ENCODE data around the gene UBR3. TPM values are rescaled to one million over a fixed set of nuclear protein-coding genes. Genes with fewer than 3 reads are reported as not detected.

Gene UBR3
- total RNA-seq, 3 donors from 2014 or later (not counting 1 experiment from before 2014, with no cell fraction given), result 40.8 to 54.5 (median 41.0) TPM

DNA sequence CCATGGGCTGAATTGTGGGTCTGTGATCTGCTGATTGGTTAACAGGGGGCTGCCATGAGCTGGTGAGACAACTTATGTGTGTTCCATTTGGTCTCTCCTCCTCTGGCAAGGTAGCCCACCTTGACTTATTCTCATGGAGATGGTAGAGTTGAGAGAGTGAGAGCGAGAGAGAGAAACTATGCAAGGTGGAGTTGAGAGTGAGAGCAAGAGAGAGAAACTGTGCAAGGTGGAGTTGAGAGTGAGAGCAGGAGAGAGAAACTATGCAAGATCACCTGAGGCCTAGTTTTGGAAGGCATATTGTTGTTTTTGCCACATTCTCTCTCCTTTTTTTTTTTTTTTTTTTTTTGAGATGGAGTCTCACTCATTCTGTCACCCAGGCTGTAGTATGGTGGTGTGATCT lies 155.7 kb downstream of the UBR3 start:
- Mint-ChIP-seq H3K9me3 (no peaks in the 10 kb centered on the region), H3K27ac (no peak overlapping the region), H3K36me3 (peaks cover 1% of the 10 kb centered on the region), H3K27me3 (ENCODE audit: low read depth in 2 of 2) (no peaks in the 10 kb centered on the region), H3K4me3 (no peak overlapping the region), H3K4me1 (peaks cover 1 to 7% of the 10 kb centered on the region in 2 donors)
- no peaks in the 10 kb centered on the region for H3K27me3 ChIP-seq (ENCODE audit: control insufficient read depth, insufficient read depth, low read length)
- 0% methylated on average over 1 of the region's 1 CpG for WGBS (ENCODE audit: insufficient coverage)
- no peak overlapping the region for H3K27ac ChIP-seq (ENCODE audit: low read length)
- TF ChIP-seq, protein P1, sequence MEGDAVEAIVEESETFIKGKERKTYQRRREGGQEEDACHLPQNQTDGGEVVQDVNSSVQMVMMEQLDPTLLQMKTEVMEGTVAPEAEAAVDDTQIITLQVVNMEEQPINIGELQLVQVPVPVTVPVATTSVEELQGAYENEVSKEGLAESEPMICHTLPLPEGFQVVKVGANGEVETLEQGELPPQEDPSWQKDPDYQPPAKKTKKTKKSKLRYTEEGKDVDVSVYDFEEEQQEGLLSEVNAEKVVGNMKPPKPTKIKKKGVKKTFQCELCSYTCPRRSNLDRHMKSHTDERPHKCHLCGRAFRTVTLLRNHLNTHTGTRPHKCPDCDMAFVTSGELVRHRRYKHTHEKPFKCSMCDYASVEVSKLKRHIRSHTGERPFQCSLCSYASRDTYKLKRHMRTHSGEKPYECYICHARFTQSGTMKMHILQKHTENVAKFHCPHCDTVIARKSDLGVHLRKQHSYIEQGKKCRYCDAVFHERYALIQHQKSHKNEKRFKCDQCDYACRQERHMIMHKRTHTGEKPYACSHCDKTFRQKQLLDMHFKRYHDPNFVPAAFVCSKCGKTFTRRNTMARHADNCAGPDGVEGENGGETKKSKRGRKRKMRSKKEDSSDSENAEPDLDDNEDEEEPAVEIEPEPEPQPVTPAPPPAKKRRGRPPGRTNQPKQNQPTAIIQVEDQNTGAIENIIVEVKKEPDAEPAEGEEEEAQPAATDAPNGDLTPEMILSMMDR (IDR thresholded peaks at IDR 0.05), result no peak
- no peak for DNase-seq
- intact Hi-C loops (cut with micrococcal nuclease), result no loop called here
- H3K4me3 ChIP-seq (ENCODE audit: low read length), result no peak overlapping the region
- no peak for ATAC-seq
- H3K4me1 ChIP-seq (ENCODE audit: control insufficient read depth, insufficient read depth, low read length), result no peaks in the 10 kb centered on the region
- H3K36me3 ChIP-seq (ENCODE audit: control insufficient read depth, insufficient read depth, low read length), result peaks cover 6% of the 10 kb centered on the region
- H3K9me3 ChIP-seq (ENCODE audit: control insufficient read depth, insufficient read depth, low read length), result no peaks in the 10 kb centered on the region

DNA sequence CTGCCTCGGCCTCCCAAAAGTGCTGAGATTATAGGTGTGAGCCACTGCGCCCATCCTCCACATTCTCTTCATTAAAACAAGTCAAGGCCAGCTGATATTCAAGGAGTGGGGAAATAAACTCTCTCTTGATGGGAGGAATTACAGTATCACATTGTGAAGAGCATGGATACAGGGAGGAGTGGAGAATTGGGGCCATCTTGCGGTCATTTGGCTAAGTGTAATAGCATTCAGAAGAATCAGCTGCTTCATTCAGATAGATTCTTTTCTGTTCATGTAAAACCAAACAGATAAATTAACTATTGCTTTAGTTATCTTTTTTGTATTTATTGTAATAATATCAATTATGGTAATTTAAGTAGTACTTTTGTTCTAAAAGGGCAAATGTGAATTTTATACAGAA lies 156.3 kb downstream of the UBR3 start:
- Mint-ChIP-seq H3K36me3 (no peaks in the 10 kb centered on the region), H3K27ac (no peak overlapping the region), H3K9me3 (no peaks in the 10 kb centered on the region), H3K4me3 (no peak overlapping the region), H3K27me3 (ENCODE audit: low read depth in 2 of 2) (no peaks in the 10 kb centered on the region), H3K4me1 (peaks cover 0 to 7% of the 10 kb centered on the region in 2 donors)
- Histone ChIP-seq H3K36me3 (ENCODE audit: control insufficient read depth, insufficient read depth, low read length) (peaks cover 5% of the 10 kb centered on the region), H3K9me3 (ENCODE audit: control insufficient read depth, insufficient read depth, low read length) (no peaks in the 10 kb centered on the region), H3K4me1 (ENCODE audit: control insufficient read depth, insufficient read depth, low read length) (no peaks in the 10 kb centered on the region), H3K27ac (ENCODE audit: low read length) (no peak overlapping the region), H3K4me3 (ENCODE audit: low read length) (no peak overlapping the region), H3K27me3 (ENCODE audit: control insufficient read depth, insufficient read depth, low read length) (no peaks in the 10 kb centered on the region)
- TF ChIP-seq, protein P1 (IDR thresholded peaks at IDR 0.05), result no peak
- DNase-seq (no peak), ATAC-seq (no peak)
- intact Hi-C loops (cut with micrococcal nuclease), result no loop called here
- WGBS (ENCODE audit: insufficient coverage), result 100% methylated on average over 1 of the region's 3 CpGs

DNA sequence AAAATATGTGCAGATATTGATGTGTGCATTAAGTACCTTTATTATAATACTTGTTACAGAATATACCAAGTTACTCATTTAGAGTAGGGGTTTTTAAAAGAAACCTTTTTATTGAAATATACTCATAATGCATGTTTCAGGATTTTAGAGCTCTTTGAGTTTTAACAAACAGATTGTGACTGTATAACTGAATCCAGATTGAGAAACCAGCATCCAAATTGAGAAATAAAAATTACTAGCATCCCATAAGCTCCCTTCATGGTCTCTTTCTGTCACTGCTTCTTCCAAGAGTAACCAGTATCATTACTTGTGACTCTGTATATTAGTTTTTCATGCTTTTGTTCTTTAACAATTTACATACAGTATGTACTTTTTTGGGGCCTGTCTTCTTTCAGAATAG lies 156.9 kb downstream of the UBR3 start:
- H3K4me1 ChIP-seq (ENCODE audit: control insufficient read depth, insufficient read depth, low read length), result no peaks in the 10 kb centered on the region
- no peaks in the 10 kb centered on the region for H3K9me3 Mint-ChIP-seq
- TF ChIP-seq, protein P1 (IDR thresholded peaks at IDR 0.05), result no peak
- H3K27me3 Mint-ChIP-seq (ENCODE audit: low read depth in 2 of 2), result no peaks in the 10 kb centered on the region
- H3K9me3 ChIP-seq (ENCODE audit: control insufficient read depth, insufficient read depth, low read length), result no peaks in the 10 kb centered on the region
- H3K27ac Mint-ChIP-seq, result no peak overlapping the region
- H3K36me3 Mint-ChIP-seq, result peaks cover 3% of the 10 kb centered on the region
- H3K4me3 Mint-ChIP-seq, result no peak overlapping the region
- ATAC-seq, result no peak
- intact Hi-C loops (cut with micrococcal nuclease), result no loop called here
- H3K27ac ChIP-seq (ENCODE audit: low read length), result no peak overlapping the region
- no peaks in the 10 kb centered on the region for H3K27me3 ChIP-seq (ENCODE audit: control insufficient read depth, insufficient read depth, low read length)
- H3K4me3 ChIP-seq (ENCODE audit: low read length), result no peak overlapping the region
- peaks cover 0 to 7% of the 10 kb centered on the region in 2 donors for H3K4me1 Mint-ChIP-seq
- peaks cover 4% of the 10 kb centered on the region for H3K36me3 ChIP-seq (ENCODE audit: control insufficient read depth, insufficient read depth, low read length)
- DNase-seq, result no peak

DNA sequence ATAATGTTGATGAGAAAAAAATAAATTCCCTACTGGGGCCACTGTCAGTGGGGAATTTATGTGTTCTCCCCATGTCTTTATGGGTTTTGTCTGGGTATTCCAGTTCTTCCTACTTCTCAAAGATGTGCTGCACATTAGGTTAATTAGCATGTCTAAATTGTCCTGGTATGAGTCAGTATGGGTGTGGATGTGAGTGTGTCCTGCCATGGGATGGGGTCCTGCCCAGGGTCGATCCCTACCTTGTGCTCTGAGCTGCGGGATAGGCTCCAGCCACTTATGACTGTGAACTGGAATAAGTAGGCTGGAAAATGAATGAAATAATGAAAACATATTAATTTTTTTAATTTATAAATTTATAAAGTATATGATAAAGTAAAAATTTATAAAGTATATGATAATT lies 167.5 kb downstream of the UBR3 start:
- peaks cover 12% of the 10 kb centered on the region for H3K36me3 Mint-ChIP-seq
- intact Hi-C loops (cut with micrococcal nuclease), result no loop called here
- Histone ChIP-seq H3K4me3 (ENCODE audit: low read length) (no peak overlapping the region), H3K9me3 (ENCODE audit: control insufficient read depth, insufficient read depth, low read length) (no peaks in the 10 kb centered on the region), H3K27me3 (ENCODE audit: control insufficient read depth, insufficient read depth, low read length) (no peaks in the 10 kb centered on the region), H3K27ac (ENCODE audit: low read length) (no peak overlapping the region), H3K4me1 (ENCODE audit: control insufficient read depth, insufficient read depth, low read length) (no peaks in the 10 kb centered on the region), H3K36me3 (ENCODE audit: control insufficient read depth, insufficient read depth, low read length) (peaks cover 13% of the 10 kb centered on the region)
- H3K27ac Mint-ChIP-seq, result no peak overlapping the region
- TF ChIP-seq, protein P1 (IDR thresholded peaks at IDR 0.05), result no peak
- peaks cover 0 to 2% of the 10 kb centered on the region in 2 donors for H3K4me1 Mint-ChIP-seq
- no peaks in the 10 kb centered on the region for H3K27me3 Mint-ChIP-seq (ENCODE audit: low read depth in 2 of 2)
- no peaks in the 10 kb centered on the region for H3K9me3 Mint-ChIP-seq
- no peak overlapping the region for H3K4me3 Mint-ChIP-seq
- 100% methylated on average over 1 of the region's 2 CpGs for WGBS (ENCODE audit: insufficient coverage)
- DNase-seq (no peak), ATAC-seq (no peak)

Measured in natural killer cell (primary cell).